MM.1S (cell line): ENCODE results near the gene ATG12.

Source experiments
- DNase-seq: peaks from one replicate; pipeline ENCODE4 v3.0.0-alpha.2; 2015
- H2AFZ ChIP-seq: fragments of 300-600 bp; sonication (generic); 2 replicates; pipeline ENCODE4 v1.6.0; 2016; ENCODE audit warnings: antibody characterized with exemption, low read length
- H3F3A ChIP-seq: fragments of 300-600 bp; sonication (generic); 2 replicates; pipeline ENCODE4 v1.6.1; 2016; ENCODE audit warnings: mild to moderate bottlenecking, antibody characterized with exemption, low read length, moderate library complexity, mixed read lengths; ENCODE audit not compliant: insufficient read depth
- H3K27ac ChIP-seq: fragments of 300-600 bp; sonication (generic); 2 replicates; pipeline ENCODE4 v1.5.1; 2016; ENCODE audit warnings: mild to moderate bottlenecking, low read length
- H3K27me3 ChIP-seq: fragments of 300-600 bp; sonication (generic); replicated peaks from 2 replicates; pipeline ENCODE4 v1.6.0; 2016; ENCODE audit warnings: low read length; ENCODE audit not compliant: insufficient read depth
- H3K36me3 ChIP-seq: fragments of 300-600 bp; sonication (generic); replicated peaks from 2 replicates; pipeline ENCODE4 v1.6.1; 2016; ENCODE audit warnings: mild to moderate bottlenecking, low read length, mixed read lengths; ENCODE audit not compliant: insufficient read depth
- H3K4me1 ChIP-seq: fragments of 300-600 bp; sonication (generic); 2 replicates; pipeline ENCODE4 v1.6.1; 2016; ENCODE audit warnings: low read length, mixed read lengths
- H3K4me2 ChIP-seq: fragments of 300-600 bp; sonication (generic); 2 replicates; pipeline ENCODE4 v1.6.0; 2016; ENCODE audit warnings: low read depth, low read length
- H3K4me3 ChIP-seq: fragments of 300-600 bp; sonication (generic); 2 replicates; pipeline ENCODE4 v1.5.1; 2016; ENCODE audit warnings: low read length, mixed read lengths
- H3K79me2 ChIP-seq: fragments of 300-600 bp; sonication (generic); 2 replicates; pipeline ENCODE4 v1.6.1; 2016; ENCODE audit warnings: mixed run types, low read length, mixed read lengths
- H3K9ac ChIP-seq: fragments of 300-600 bp; sonication (generic); 2 replicates; pipeline ENCODE4 v1.6.1; 2016; ENCODE audit warnings: low read length, mixed read lengths
- H3K9me2 ChIP-seq: fragments of 300-600 bp; sonication (generic); replicated peaks from 2 replicates; pipeline ENCODE4 v1.6.1; 2016; ENCODE audit warnings: mild to moderate bottlenecking, low read length, mixed read lengths; ENCODE audit not compliant: insufficient read depth
- H3K9me3 ChIP-seq: fragments of 300-600 bp; sonication (generic); replicated peaks from 2 replicates; pipeline ENCODE4 v1.6.1; 2016; ENCODE audit warnings: mild to moderate bottlenecking, low read length, mixed read lengths; ENCODE audit not compliant: insufficient read depth
- H4K20me1 ChIP-seq: fragments of 300-600 bp; sonication (generic); 2 replicates; pipeline ENCODE4 v1.6.1; 2016; ENCODE audit warnings: mild to moderate bottlenecking, low read length, moderate library complexity, mixed read lengths; ENCODE audit not compliant: insufficient read depth
- CTCF ChIP-seq: fragments of 300-600 bp; sonication (generic); IDR thresholded peaks from 2 replicates; pipeline ENCODE4 v1.5.1; 2016; ENCODE audit warnings: antibody characterized with exemption, low read length, mixed read lengths
- EZH2 ChIP-seq: fragments of 300-600 bp; sonication (generic); optimal IDR thresholded peaks from 2 replicates; pipeline ENCODE3; 2017; ENCODE audit warnings: low read depth, mild to moderate bottlenecking, antibody characterized with exemption, low read length, mixed read lengths
- EZH2phosphoT487 ChIP-seq: fragments of 300-600 bp; sonication (generic); IDR thresholded peaks from 2 replicates; pipeline ENCODE4 v1.6.1; 2018; ENCODE audit warnings: antibody characterized with exemption, low read length

Gene ATG12

GRCh38 chr5:115807654-115808052 lies 33.7 kb downstream of the ATG12 start:
- no peak overlapping the region for H3K27ac ChIP-seq
- no peaks in the 10 kb centered on the region for H4K20me1 ChIP-seq
- TF ChIP-seq EZH2phosphoT487 (no peak), CTCF (no peak), EZH2 (no peak)
- 0 out of 2 replicates have a peak, but pooled peaks cover 5% of the 10 kb centered on the region for H3K4me1 ChIP-seq
- H3K9ac ChIP-seq = no peak overlapping the region
- H3K36me3 ChIP-seq = no peaks in the 10 kb centered on the region
- no peaks in the 10 kb centered on the region for H3K9me3 ChIP-seq
- no peaks in the 10 kb centered on the region for H3K27me3 ChIP-seq
- no peak for DNase-seq
- no peaks in the 10 kb centered on the region for H3K9me2 ChIP-seq
- no peaks in the 10 kb centered on the region for H3F3A ChIP-seq
- no peaks in the 10 kb centered on the region for H3K79me2 ChIP-seq
- no peak overlapping the region for H2AFZ ChIP-seq
- no peak overlapping the region for H3K4me2 ChIP-seq
- no peak overlapping the region for H3K4me3 ChIP-seq

GRCh38 chr5:115806986-115807653 lies 34.2 kb downstream of the ATG12 start:
- Histone ChIP-seq H3K9me3 (no peaks in the 10 kb centered on the region), H3K9ac (no peak overlapping the region), H3K27me3 (no peaks in the 10 kb centered on the region), H3K4me3 (no peak overlapping the region), H3K36me3 (no peaks in the 10 kb centered on the region), H3K79me2 (no peaks in the 10 kb centered on the region), H3F3A (no peaks in the 10 kb centered on the region), H3K27ac (no peak overlapping the region), H3K4me2 (no peak overlapping the region), H3K4me1 (0 out of 2 replicates have a peak, but pooled peaks cover 5% of the 10 kb centered on the region), H4K20me1 (no peaks in the 10 kb centered on the region), H2AFZ (no peak overlapping the region), H3K9me2 (no peaks in the 10 kb centered on the region)
- no peak for DNase-seq
- TF ChIP-seq CTCF (no peak), EZH2 (no peak), EZH2phosphoT487 (no peak)

- Histone ChIP-seq H3K4me3 (no peak overlapping the region), H2AFZ (no peak overlapping the region), H3F3A (no peaks in the 10 kb centered on the region), H3K9ac (no peak overlapping the region), H3K4me1 (0 out of 2 replicates have a peak, but pooled peaks cover 4% of the 10 kb centered on the region), H3K79me2 (no peaks in the 10 kb centered on the region), H3K36me3 (no peaks in the 10 kb centered on the region), H3K9me2 (no peaks in the 10 kb centered on the region), H3K27me3 (no peaks in the 10 kb centered on the region), H4K20me1 (no peaks in the 10 kb centered on the region), H3K9me3 (no peaks in the 10 kb centered on the region), H3K4me2 (no peak overlapping the region), H3K27ac (no peak overlapping the region)
- DNase-seq = no peak
- no peak for TF ChIP-seq EZH2
- no peak for TF ChIP-seq EZH2phosphoT487
- TF ChIP-seq CTCF = no peak
These were observed 39.4 kb downstream of the ATG12 start for GRCh38 chr5:115801984-115802383.
